Ascending aorta (tissue), 2 donors: ENCODE data around the gene PPP1R7. TPM values are rescaled to one million over a fixed set of nuclear protein-coding genes. Genes with fewer than 3 reads are reported as not detected.
"Not testable (repeated sequence)": the region's sequence is repeated elsewhere in the genome, so short reads cannot be mapped to it uniquely, and the experiment has no call there.

Experiments used
- DNase-seq, 2 donors: peaks; one replicate each; pipeline ENCODE4 v3.0.0-alpha.2; 2019; ENCODE audit warnings: low spot score in 2 of 2
- H3K27ac ChIP-seq, 2 donors: fragments of 200-600 bp; sonication (generic); one replicate each; pipeline ENCODE4 v1.5.1; 2016 to 2017; ENCODE audit warnings: mild to moderate bottlenecking in 1 of 2
- H3K27me3 ChIP-seq: fragments of 200-600 bp; sonication (generic); one replicate; pipeline ENCODE4 v1.5.1; 2017
- H3K36me3 ChIP-seq, 2 donors: fragments of 200-600 bp; sonication (generic); one replicate each; pipeline ENCODE4 v1.5.1; 2016
- H3K4me1 ChIP-seq, 2 donors: fragments of 200-600 bp; sonication (generic); one replicate each; pipeline ENCODE4 v1.5.1; 2016 to 2017; ENCODE audit warnings: mild to moderate bottlenecking in 1 of 2
- H3K4me3 ChIP-seq, 2 donors: fragments of 200-600 bp; sonication (generic); one replicate each; pipeline ENCODE4 v1.5.1; 2016 to 2017; ENCODE audit warnings: mild to moderate bottlenecking in 1 of 2
- H3K9me3 ChIP-seq, 2 donors: fragments of 200-600 bp; sonication (generic); one replicate each; pipeline ENCODE4 v1.5.1; 2016
- CTCF ChIP-seq, 3 experiments: fragments of 200-600 bp in 2 of 3; fragments of 450-650 bp in 1 of 3; sonication (generic) in 2 of 3; IDR thresholded peaks; one replicate each; pipeline ENCODE4 v1.5.1; 2016 to 2019; ENCODE audit warnings: antibody characterized with exemption in 3 of 3, mild to moderate bottlenecking in 1 of 3, moderate library complexity in 1 of 3
- intact Hi-C: fragments of 100-400 bp; cut with DNase I; formaldehyde crosslinking; loops from one replicate; pipeline ENCODE4 v1.15.1; 2023
- total RNA-seq: library from RNA; depleted of rRNA; stranded (reverse); fragments of >200 nt; gene quantifications from one replicate; pipeline ENCODE4 v1.1.0, GENCODE V29; 2016

PPP1R7 gene
- total RNA-seq, 1 donor from 2014 or later, result 4.2 TPM

DNA sequence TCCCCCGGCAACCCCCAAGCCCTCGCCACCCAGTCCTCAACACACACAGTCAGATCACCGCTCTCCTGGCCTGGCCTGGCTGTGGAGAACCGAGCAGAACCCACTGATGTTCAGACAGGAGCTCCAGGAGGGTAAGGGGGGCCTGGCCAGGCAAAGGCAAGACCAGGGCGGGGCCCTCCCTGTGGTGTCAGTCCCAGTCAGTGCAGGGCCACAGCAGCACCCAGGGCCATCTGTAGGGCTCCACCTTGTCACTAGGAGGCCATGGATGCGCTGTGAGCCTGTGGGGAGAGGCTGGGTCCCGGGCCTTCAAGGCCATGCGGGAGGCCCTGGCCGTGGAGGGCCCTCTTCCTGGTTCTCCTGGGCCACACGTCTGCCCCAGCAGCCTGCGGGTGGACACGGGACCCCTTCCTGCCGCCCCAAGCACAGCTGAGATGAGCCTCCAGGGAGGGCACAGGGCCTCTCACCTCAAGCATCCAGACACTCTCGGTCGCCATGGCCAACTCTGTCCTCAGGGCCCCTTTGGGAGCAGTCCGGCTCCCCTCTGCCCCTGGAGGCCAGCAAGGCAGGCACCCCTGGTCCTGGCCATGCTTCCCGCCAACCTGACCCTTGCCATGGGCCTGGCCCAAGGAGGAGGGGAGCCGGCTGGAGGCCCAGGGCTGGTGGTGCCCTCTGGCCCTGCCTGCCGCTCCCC lies 40.2 kb downstream of the PPP1R7 start:
- Histone ChIP-seq H3K36me3 (no peaks in the 10 kb centered on the region), H3K27me3 (no peaks in the 10 kb centered on the region), H3K27ac (no peak overlapping the region), H3K9me3 (no peaks in the 10 kb centered on the region), H3K4me3 (no peak overlapping the region), H3K4me1 (no peaks in the 10 kb centered on the region)
- DNase-seq, result no peak
- no peak for TF ChIP-seq CTCF (IDR thresholded peaks at IDR 0.05)
- intact Hi-C loops, result no loop called here

GRCh38 chr2:241191081-241191480 lies 40.8 kb downstream of the PPP1R7 start:
- intact Hi-C loops, result no loop called here
- H3K36me3 ChIP-seq, result no peaks in the 10 kb centered on the region
- DNase-seq, result no peak
- H3K4me1 ChIP-seq, result no peaks in the 10 kb centered on the region
- TF ChIP-seq CTCF (IDR thresholded peaks at IDR 0.05), result no peak
- H3K27ac ChIP-seq, result no peak overlapping the region
- H3K9me3 ChIP-seq, result no peaks in the 10 kb centered on the region
- H3K4me3 ChIP-seq, result no peak overlapping the region
- no peaks in the 10 kb centered on the region for H3K27me3 ChIP-seq

DNA sequence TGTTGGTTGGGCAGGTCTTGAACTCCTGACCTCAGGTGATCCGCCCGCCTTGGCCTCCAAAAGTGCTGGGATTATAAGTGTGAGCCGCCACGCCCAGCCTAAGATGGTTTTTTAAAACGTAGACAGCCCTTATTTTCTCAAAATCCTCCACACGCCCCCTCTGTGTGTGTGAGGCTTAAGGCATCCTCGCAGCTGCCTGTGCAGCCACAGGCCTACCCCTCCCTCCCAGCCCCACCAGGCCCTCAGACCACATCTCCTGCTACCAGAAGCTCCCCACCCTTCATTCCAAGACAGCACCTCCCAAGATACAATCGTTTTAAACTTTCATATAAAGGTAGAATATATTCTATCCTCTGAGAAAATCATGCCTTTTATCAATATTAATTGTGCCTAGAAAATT lies 43.0 kb downstream of the PPP1R7 start:
- Histone ChIP-seq H3K4me3 (no peak overlapping the region), H3K9me3 (no peaks in the 10 kb centered on the region), H3K27me3 (no peaks in the 10 kb centered on the region), H3K27ac (no peak overlapping the region), H3K36me3 (no peaks in the 10 kb centered on the region), H3K4me1 (no peaks in the 10 kb centered on the region)
- no peak for TF ChIP-seq CTCF (IDR thresholded peaks at IDR 0.05)
- DNase-seq, result no peak
- intact Hi-C loops, result no loop called here

- DNase-seq, result no peak
- TF ChIP-seq CTCF (IDR thresholded peaks at IDR 0.05), result no peak
These were observed 44.5 kb downstream of the PPP1R7 start for GRCh38 chr2:241194811-241195210.

DNA sequence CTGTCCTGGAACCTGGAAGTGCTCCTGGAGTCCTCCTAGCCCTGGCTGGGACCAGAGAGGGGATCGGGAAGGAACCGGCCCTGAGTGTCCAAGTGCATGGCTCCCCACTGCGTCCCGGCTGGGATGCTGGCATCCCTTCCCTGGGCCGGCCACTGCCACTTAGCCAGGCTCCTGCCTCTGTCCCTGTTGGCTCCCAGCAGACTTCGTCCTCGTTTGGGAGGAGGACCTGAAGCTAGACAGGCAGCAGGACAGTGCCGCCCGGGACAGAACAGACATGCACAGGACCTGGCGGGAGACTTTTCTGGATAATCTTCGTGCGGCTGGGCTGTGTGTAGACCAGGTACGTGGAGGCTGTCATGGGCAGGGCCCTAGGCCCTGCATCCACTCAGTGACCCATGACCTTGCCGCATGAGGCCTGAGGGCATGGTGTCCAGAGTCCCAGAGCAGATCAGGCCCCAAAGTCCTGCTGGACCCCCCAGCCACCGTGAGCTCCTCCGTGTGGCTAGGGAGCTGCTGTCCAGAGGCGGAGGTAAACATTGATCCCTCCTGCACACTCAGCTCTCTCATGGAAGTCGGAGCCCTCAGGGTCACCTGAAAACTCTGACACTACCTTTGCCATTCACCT lies 45.4 kb downstream of the PPP1R7 start:
- no peak for TF ChIP-seq CTCF (IDR thresholded peaks at IDR 0.05)
- intact Hi-C loops, result no loop called here
- H3K36me3 ChIP-seq, result no peaks in the 10 kb centered on the region
- H3K4me1 ChIP-seq, result no peaks in the 10 kb centered on the region
- no peak overlapping the region for H3K27ac ChIP-seq
- no peak for DNase-seq
- H3K9me3 ChIP-seq, result no peaks in the 10 kb centered on the region
- no peaks in the 10 kb centered on the region for H3K27me3 ChIP-seq
- H3K4me3 ChIP-seq, result no peak overlapping the region

More at GRCh38 chr2:241194811-241195210, 44.5 kb downstream of the PPP1R7 start:
- H3K9me3 ChIP-seq, result no peaks in the 10 kb centered on the region
- H3K4me3 ChIP-seq, result no peak overlapping the region
- H3K36me3 ChIP-seq, result no peaks in the 10 kb centered on the region
- no peaks in the 10 kb centered on the region for H3K27me3 ChIP-seq
- H3K27ac ChIP-seq, result no peak overlapping the region
- intact Hi-C loops, result no loop called here
- H3K4me1 ChIP-seq, result no peaks in the 10 kb centered on the region

- DNase-seq, H3K27ac ChIP-seq, H3K27me3 ChIP-seq, H3K9me3 ChIP-seq, intact Hi-C loops, H3K4me3 ChIP-seq, H3K36me3 ChIP-seq, H3K4me1 ChIP-seq: not testable (repeated sequence)
These were observed 47.0 kb downstream of the PPP1R7 start for GRCh38 chr2:241197246-241197645.
